Gastrocnemius medialis (tissue), 4 donors: Measurements from ENCODE around the gene PGM2. TPM values are rescaled to one million over a fixed set of nuclear protein-coding genes. Genes with fewer than 3 reads are reported as not detected.

Experiments
- ATAC-seq, 2 donors: fragments of 150-250 bp; one replicate each; pipeline ENCODE4 v1.9.1; 2016
- DNase-seq, 2 donors: peaks; one replicate each; pipeline ENCODE4 v3.0.0-alpha.2; 2019
- H3K27ac ChIP-seq, 4 donors: fragments of 200-600 bp; sonication (generic); 1 replicate in 1 of 4; 2 replicates in 3 of 4; pipeline ENCODE4 v1.5.1; 2016 to 2018; ENCODE audit warnings: mild to moderate bottlenecking in 2 of 4, moderate library complexity in 1 of 4
- H3K27me3 ChIP-seq, 3 donors: fragments of 200-600 bp; sonication (generic) in 2 of 3; 1 replicate in 1 of 3; 2 replicates in 2 of 3; pipeline versions ENCODE4 v1.5.1 to v1.6.0; 2016 to 2019; ENCODE audit warnings: mild to moderate bottlenecking in 1 of 3, moderate library complexity in 1 of 3
- H3K36me3 ChIP-seq, 2 donors: fragments of 200-600 bp; sonication (generic) in 1 of 2; one replicate each; pipeline ENCODE4 v1.5.1; 2017 to 2018
- H3K4me1 ChIP-seq, 2 donors: fragments of 200-600 bp; sonication (generic) in 1 of 2; one replicate each; pipeline ENCODE4 v1.5.1; 2016 to 2017; ENCODE audit warnings: mild to moderate bottlenecking in 2 of 2
- H3K4me3 ChIP-seq, 4 donors: fragments of 200-600 bp; sonication (generic) in 3 of 4; 1 replicate in 1 of 4; 2 replicates in 3 of 4; pipeline ENCODE4 v1.5.1; 2016 to 2019; ENCODE audit warnings: mild to moderate bottlenecking in 2 of 4
- H3K9me3 ChIP-seq, 3 donors: fragments of 200-600 bp; sonication (generic) in 2 of 3; 1 replicate in 1 of 3; 2 replicates in 2 of 3; pipeline ENCODE4 v1.5.1; 2016 to 2019
- POLR2A ChIP-seq, 2 donors: fragments of 450-650 bp; IDR thresholded peaks; one replicate each; pipeline ENCODE4 v1.6.1; 2017; ENCODE audit warnings: antibody characterized with exemption in 2 of 2, mild to moderate bottlenecking in 2 of 2, moderate library complexity in 2 of 2
- in situ Hi-C, 4 donors: fragments of 200-750 bp; cut with MboI; loops; one replicate each; pipeline versions ENCODE4 v1.15.0 to v1.8.0; 2017; ENCODE audit warnings: low sequenced_read_pairs in 4 of 4
- intact Hi-C: fragments of 100-400 bp; cut with DNase I; formaldehyde crosslinking; loops from one replicate; pipeline ENCODE4 v1.15.1; 2023; ENCODE audit warnings: low total_unique reads
- total RNA-seq, 4 donors: library from RNA; depleted of rRNA; stranded (reverse); fragments of >200 nt; gene quantifications; one replicate each; pipeline versions ENCODE4 v1.1.0 to v1.2.3, GENCODE V29; 2016
- TF ChIP-seq, protein P1 (sequence below), 5 experiments: fragments of 450-650 bp in 3 of 5; fragments of 200-600 bp in 2 of 5; sonication (generic) in 2 of 5; IDR thresholded peaks in 4 of 5; conservative IDR thresholded peaks in 1 of 5; 1 replicate in 4 of 5; 2 replicates in 1 of 5; pipeline ENCODE4 v1.5.1; 2016 to 2019; ENCODE audit warnings: antibody characterized with exemption in 5 of 5, mild to moderate bottlenecking in 3 of 5, moderate library complexity in 3 of 5

The PGM2 gene
- total RNA-seq, 4 donors from 2014 or later, result 0.92 to 3.7 (median 2.1) TPM

- H3K27me3 ChIP-seq, result no peaks in the 10 kb centered on the region
- H3K4me3 ChIP-seq, result no peak overlapping the region
- in situ Hi-C loops (loop anchor here in 3 of 4 donors (5.0 to 10.0 kb wide), 4 partner anchors 81 to 281 kb away; no protein-coding TSS in a partner anchor), intact Hi-C loops (no loop called here)
- DNase-seq, result no peak
- peak overlapping the region in 1 of 4 donors; percentile 29 for H3K27ac ChIP-seq
- H3K36me3 ChIP-seq, result no peaks in the 10 kb centered on the region
- TF ChIP-seq, protein P1, sequence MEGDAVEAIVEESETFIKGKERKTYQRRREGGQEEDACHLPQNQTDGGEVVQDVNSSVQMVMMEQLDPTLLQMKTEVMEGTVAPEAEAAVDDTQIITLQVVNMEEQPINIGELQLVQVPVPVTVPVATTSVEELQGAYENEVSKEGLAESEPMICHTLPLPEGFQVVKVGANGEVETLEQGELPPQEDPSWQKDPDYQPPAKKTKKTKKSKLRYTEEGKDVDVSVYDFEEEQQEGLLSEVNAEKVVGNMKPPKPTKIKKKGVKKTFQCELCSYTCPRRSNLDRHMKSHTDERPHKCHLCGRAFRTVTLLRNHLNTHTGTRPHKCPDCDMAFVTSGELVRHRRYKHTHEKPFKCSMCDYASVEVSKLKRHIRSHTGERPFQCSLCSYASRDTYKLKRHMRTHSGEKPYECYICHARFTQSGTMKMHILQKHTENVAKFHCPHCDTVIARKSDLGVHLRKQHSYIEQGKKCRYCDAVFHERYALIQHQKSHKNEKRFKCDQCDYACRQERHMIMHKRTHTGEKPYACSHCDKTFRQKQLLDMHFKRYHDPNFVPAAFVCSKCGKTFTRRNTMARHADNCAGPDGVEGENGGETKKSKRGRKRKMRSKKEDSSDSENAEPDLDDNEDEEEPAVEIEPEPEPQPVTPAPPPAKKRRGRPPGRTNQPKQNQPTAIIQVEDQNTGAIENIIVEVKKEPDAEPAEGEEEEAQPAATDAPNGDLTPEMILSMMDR (IDR thresholded peaks at IDR 0.05 in 4 of 5, conservative IDR thresholded peaks at IDR 0.05 in 1 of 5), result no peak
- no peak for TF ChIP-seq POLR2A (IDR thresholded peaks at IDR 0.05)
- H3K9me3 ChIP-seq, result no peaks in the 10 kb centered on the region
- peaks cover 5 to 7% of the 10 kb centered on the region in 2 donors for H3K4me1 ChIP-seq
- no peak for ATAC-seq
Observed at GRCh38 chr4:37885496-37885895, 59.0 kb downstream of the PGM2 start.

- H3K4me1 ChIP-seq, result peaks cover 18 to 20% of the 10 kb centered on the region in 2 donors
Observed at GRCh38 chr4:37889849-37890800, 63.6 kb downstream of the PGM2 start.

DNA sequence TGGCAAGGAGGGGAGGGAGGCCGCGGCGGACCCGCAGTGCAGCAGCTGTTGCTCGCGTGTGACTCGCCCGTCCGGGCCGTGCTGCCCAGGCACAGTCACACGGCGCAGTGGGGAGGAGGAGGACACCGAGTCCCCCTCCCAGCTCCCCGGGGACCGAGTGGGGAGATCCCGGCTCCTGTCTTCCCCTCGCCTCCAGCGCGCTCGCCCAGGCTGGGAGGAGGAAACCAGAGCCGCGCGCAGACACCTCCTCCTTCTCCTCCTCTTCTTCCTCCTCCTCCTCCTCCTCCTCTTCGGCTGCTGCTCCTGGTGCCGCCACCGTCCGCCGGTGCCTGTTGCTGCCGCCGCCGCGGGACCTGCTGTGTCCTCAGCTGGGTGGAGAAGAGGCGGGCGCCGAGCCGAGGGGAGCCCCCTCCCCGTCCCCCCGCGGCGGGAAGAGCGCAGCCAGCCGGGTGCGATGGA, 64.3 kb downstream of the PGM2 start, which contains the start of gene TBC1D1:
TSS of gene TBC1D1 (plus strand) at position 284 of the 459 bp plus-strand sequence. CDS start 11,012 bp downstream, outside the sequence.
- H3K4me3 ChIP-seq, result peak within 1 kb of the TSS; percentile 85 to 95 (median 88)
- ATAC-seq (peak; percentile 69 to 78), DNase-seq (peak; percentile 80 to 83)
- H3K9me3 ChIP-seq, result no peaks in the 10 kb centered on the region
- no peaks in the 10 kb centered on the region for H3K27me3 ChIP-seq
- in situ Hi-C loops (loop anchor here in 1 of 4 donors (10.0 kb wide), 1 partner anchor 86 kb away; no protein-coding TSS in a partner anchor), intact Hi-C loops (loop anchor here (1.0 to 5.0 kb wide), 9 partner anchors 43 to 774 kb away; partner anchors contain the start of genes KLF3, PGM2 and RELL1)
- peaks cover 20% of the 10 kb centered on the region in 2 donors for H3K4me1 ChIP-seq
- no peaks in the 10 kb centered on the region for H3K36me3 ChIP-seq
- peak within 1 kb of the TSS; percentile 94 to 99 (median 96) for H3K27ac ChIP-seq
- TF ChIP-seq, protein P1 (IDR thresholded peaks at IDR 0.05 in 4 of 5, conservative IDR thresholded peaks at IDR 0.05 in 1 of 5), result peak in 1 of 5 experiments; percentile 11
- TF ChIP-seq POLR2A (IDR thresholded peaks at IDR 0.05), result peak; percentile 79 to 82

More at GRCh38 chr4:37889849-37890800, 63.6 kb downstream of the PGM2 start:
- Histone ChIP-seq H3K27me3 (no peaks in the 10 kb centered on the region), H3K9me3 (no peaks in the 10 kb centered on the region), H3K4me3 (peak overlapping the region; percentile 85 to 95 (median 88)), H3K36me3 (no peaks in the 10 kb centered on the region), H3K27ac (peak overlapping the region; percentile 94 to 99 (median 96))
- ATAC-seq, result peak; percentile 80 to 84
- in situ Hi-C loops (loop anchor here in 3 of 4 donors (5.0 to 10.0 kb wide), 4 partner anchors 85 to 285 kb away; no protein-coding TSS in a partner anchor), intact Hi-C loops (loop anchor here (1.0 to 5.0 kb wide), 9 partner anchors 44 to 775 kb away; partner anchors contain the start of genes KLF3, PGM2 and RELL1)
- DNase-seq, result peak; percentile 89 to 92
- no peak for TF ChIP-seq POLR2A (IDR thresholded peaks at IDR 0.05)
- TF ChIP-seq, protein P1 (IDR thresholded peaks at IDR 0.05 in 4 of 5, conservative IDR thresholded peaks at IDR 0.05 in 1 of 5), result peak; percentile 43 to 69 (median 58)

- intact Hi-C loops, result loop anchor here (2.0 to 5.0 kb wide), 4 partner anchors 65 to 773 kb away; partner anchors contain the start of genes KLF3, PGM2 and RELL1
- DNase-seq, result peak; percentile 33 to 71
- TF ChIP-seq, protein P1 (IDR thresholded peaks at IDR 0.05 in 4 of 5, conservative IDR thresholded peaks at IDR 0.05 in 1 of 5), result peak in 1 of 5 experiments; percentile 15
- peak in 1 of 2 donors; percentile 16 for TF ChIP-seq POLR2A (IDR thresholded peaks at IDR 0.05)
- H3K27ac ChIP-seq, result peak overlapping the region; percentile 94 to 99 (median 96)
- peak; percentile 44 to 54 for ATAC-seq
- H3K27me3 ChIP-seq, result no peaks in the 10 kb centered on the region
- H3K4me1 ChIP-seq, result peaks cover 21 to 26% of the 10 kb centered on the region in 2 donors
- in situ Hi-C loops, result loop anchor here in 1 of 4 donors (10.0 kb wide), 1 partner anchor 87 kb away; no protein-coding TSS in a partner anchor
- H3K36me3 ChIP-seq, result no peaks in the 10 kb centered on the region
- H3K9me3 ChIP-seq, result no peaks in the 10 kb centered on the region
- peak overlapping the region; percentile 85 to 95 (median 88) for H3K4me3 ChIP-seq
Observed at GRCh38 chr4:37891260-37892159, 65.0 kb downstream of the PGM2 start.
